GM08714 (cell line): ENCODE data around the gene PTPRM.

Experiments
- H3K4me3 ChIP-seq: fragments of 200-500 bp; sonication (Bioruptor generic); 2 replicates; pipeline ENCODE4 v1.5.1; 2014; ENCODE audit warnings: mild to moderate bottlenecking, low read length, inconsistent platforms
- ZNF274 ChIP-seq: IDR thresholded peaks from 2 replicates; pipeline ENCODE4 v1.6.1; 2012; ENCODE audit warnings: mild to moderate bottlenecking, low read depth, low read length

PTPRM gene

DNA sequence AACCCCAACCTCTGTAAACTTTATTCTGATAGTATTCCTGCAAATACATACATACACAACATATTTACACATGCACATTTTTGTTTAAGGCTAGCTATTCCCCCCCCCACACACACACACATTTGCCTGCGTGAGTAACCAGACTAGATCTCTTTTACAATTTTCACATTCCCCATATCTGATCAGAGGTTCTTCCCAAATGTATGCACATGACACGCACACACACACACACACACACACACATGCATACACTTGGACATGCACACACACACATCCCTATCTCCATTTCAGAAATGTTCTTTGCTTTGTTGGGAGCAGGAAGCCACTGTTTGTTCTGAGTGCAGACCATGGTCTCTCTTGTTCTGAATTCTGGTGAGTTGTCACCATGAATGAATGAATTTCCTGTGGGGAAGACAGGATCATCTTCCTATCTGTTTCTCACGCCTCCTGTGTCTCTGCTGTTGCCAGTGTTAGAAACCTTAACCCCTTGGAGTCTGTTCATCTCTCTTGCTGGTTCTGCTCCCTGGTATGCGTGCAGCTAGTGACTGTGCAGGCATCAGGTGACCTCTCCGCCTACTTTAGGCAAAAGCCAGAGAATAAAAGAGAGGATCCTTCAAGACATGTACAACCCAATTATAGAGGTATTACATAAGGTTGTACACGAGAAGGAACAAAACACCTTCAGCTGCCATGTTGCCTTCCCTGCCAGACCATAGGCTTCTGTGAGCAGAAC, 791.1 kb downstream of the PTPRM start:
- no peak overlapping the region for H3K4me3 ChIP-seq
- TF ChIP-seq ZNF274 = no peak

DNA sequence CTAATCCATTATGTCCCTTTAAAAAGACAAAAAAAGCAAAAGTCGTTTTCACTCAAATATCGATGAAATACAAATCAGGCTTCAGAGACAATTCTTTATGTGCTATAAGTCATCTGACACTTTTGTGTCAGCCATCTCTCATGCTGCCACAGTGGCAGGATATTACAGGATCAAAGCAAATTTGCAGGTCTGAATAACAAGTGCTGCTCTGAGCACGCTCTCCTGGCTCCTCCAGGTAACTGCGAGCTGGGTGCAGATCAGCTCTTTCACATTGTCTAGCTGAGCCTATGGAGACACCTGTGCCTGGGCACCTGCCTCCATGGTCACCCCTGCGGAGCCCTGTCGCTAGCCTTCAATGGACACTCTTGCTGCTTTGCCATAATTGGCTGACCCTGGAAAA, 792.0 kb downstream of the PTPRM start:
- H3K4me3 ChIP-seq = no peak overlapping the region
- no peak for TF ChIP-seq ZNF274

DNA sequence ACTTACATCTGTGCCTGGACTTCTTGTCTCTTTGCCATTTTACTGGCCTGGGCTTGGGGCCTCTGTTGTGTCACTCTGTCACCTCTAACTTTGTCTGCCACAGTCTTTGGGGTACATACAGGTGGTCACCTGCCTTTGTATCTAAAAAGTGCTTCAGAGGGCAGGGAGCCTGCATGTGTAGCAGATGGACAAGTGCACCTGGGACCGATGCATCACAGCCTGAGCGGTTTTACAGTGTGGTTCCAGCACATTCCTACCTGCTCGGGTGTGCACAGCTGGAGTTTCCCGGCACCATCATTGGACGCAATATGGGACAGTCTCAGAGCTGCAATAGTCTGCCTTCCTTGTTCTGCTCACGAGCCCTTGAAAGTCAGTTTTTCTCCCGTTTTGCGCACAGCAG, 792.4 kb downstream of the PTPRM start:
- no peak for TF ChIP-seq ZNF274

DNA sequence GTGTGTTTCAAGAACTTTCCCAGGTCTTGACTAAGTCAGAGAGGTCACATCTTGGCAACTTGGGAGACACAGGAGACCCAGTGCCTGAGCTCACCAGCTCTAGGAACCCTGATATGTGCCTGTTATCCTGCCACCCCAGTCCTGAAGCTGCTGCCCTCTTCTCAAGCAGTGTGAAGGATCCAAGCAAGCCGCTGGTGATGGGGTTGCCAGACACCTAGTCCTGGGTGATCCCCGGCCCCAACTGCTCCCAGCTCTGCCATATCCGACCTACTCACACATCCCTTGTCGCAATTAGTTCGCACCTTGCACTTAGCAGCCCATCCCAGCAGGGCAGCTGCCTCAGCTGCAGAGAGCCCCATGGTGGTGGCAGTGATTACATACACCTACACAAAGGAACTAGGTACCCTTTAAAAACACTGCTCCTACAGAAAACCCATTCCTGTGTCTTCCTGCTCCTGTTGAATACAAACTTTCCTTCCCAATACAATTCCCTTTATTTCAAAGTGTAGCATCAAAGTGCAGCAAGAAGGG, 794.9 kb downstream of the PTPRM start:
- H3K4me3 ChIP-seq = no peak overlapping the region
- TF ChIP-seq ZNF274 = no peak

More for the DNA sequence above, 792.4 kb downstream of the PTPRM start:
- H3K4me3 ChIP-seq = no peak overlapping the region

DNA sequence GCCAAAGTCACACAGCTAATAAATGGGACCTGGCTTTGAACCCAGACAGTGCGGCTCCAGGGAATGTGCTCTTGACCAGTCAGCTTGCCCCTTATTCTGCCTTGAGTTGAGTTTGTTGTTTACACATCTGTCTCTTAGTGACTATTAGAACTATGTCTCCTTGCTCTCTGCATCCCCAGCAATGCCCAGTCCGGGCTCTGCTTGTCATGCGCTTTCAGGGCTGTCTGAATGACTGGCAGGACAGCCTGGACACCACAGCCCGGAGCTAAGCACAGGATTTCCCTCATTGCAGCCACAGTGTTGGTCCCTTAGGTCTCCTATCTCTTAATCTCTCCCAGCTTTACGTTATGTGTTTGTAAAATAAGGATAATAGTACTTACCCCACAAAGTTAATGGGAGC, 795.7 kb downstream of the PTPRM start:
- no peak for TF ChIP-seq ZNF274
- no peak overlapping the region for H3K4me3 ChIP-seq

DNA sequence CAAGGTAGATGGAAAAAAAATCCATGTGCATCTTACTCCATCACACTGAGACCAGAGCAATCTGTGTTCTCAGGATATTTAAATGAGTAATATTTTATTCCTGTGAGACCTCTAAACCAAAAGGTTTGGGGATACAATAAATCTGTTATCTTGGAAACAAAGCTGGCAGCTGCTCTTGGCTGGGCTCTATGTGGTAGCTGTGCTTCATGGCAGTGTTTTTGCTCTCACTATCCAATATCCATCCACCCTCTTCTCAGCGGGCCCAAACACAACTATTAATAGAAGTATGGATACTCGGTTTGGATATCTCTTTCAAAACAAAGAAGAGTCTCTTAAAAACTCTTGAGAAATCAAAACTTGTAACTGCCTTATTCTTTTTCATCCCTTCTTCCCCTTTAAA, 797.3 kb downstream of the PTPRM start:
- no peak for TF ChIP-seq ZNF274
- H3K4me3 ChIP-seq = no peak overlapping the region

DNA sequence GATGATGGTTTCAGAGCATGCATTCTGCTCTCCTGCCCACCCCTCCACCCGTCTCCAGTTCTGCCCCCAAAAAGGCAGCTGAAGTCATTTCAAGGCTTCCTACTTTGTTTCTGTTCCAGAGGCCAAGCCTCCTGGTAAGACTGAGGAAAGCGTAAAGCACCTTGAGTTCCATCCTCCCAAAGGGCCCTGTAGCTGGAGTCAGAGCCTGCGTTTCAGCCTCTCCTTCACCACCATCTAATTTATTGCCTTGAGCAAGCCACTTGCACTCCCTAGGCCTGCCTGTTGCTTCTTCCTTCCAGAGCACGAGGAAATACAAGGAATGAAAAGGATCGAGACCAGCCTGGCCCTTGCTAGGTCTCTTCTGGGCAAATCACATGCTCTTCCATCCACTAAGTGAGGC, 797.9 kb downstream of the PTPRM start:
- TF ChIP-seq ZNF274 = no peak
- no peak overlapping the region for H3K4me3 ChIP-seq

DNA sequence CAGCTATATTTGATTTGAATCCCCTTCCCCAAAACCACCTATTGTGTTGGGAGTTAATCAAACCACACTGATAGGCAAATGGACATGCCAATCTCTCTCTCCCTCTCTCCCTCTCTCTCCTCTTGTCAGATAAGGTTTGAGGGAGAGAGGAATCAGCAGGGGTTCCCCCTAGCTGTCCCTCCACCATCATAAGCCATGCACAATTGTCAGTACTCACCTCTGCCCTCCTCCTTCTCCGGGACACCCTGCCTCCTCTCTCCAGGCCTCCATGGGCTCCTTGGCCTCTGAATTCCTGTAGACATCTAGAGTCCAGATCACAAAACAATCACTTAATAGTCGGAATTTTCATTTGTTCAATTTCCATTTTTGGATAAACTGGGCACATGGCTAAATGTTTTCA, 798.4 kb downstream of the PTPRM start:
- TF ChIP-seq ZNF274 = no peak
- no peak overlapping the region for H3K4me3 ChIP-seq

DNA sequence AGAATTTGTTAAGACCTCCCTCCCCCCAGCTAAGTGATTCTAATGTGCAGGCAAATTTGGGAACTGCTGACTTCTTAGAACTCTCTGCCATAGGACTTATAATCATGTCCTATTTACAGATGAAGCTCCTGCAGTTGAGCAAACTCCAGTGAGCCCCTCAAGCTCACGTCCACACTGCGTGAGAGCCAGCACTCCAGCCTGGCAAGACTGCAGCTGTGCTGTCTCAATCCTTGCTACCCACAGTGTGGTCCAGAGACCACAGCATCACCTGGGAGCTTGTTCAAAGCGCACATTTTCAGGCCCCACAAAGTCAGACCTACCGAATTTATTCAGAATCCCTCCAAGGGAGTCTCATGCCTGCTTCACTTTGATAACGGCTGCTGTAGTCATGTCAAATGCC, 799.0 kb downstream of the PTPRM start:
- no peak overlapping the region for H3K4me3 ChIP-seq
- TF ChIP-seq ZNF274 = no peak

DNA sequence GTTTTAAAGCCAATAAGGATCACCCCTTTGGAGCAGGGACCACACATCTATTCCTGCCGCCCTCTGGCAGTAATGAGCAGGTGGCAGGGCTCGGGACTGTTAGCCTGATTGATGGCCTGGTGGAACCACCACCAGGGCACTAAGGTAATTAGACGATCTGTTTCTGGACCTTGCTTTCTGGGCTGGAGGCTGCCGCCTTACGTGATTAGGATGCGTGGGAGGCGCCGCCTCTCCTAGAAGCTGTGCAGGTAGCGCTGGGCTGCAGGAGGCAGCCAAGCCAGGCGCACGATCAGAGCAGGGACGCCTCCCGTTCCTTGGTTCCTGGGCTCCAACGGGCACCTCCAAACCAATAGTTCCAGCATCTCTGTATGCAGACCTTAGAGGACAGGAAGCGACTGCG, 799.5 kb downstream of the PTPRM start:
- TF ChIP-seq ZNF274 = no peak
- H3K4me3 ChIP-seq = no peak overlapping the region

DNA sequence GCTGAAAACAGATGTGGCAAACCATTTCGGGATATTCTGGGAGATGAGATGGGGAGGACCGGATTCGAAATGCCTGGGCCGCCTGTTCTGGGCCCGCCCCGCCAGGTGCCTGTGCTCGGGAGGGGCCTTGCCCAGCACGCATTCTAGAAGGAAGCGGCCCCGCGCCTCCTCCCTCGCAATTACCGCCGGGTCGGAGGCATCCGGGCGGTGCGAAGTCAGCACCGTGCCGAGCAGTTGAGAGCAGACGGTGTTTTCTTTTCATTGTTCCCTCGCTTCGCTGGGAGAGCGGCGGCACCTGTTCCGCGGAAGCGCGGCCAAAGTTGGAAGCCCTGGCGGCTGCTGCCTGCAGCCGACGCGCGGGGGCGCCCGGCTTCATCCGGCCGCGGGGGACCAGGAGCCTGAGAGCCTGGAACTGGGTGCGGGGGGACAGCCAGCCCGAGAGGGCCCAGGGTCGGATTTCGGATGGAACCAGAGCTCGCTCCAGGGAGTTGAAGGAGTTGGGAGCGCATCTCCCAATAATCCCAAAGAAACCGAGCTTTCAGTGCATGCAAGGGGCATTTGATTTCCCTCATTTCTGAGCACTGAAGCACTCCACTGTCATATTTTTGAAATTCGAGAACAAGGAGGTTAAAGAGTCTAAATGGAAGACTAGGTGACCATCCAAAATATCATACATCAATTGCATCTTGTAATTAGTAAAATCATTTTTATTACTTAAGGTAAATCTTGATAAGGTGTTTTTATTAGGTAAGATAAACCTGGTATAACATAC, 800.3 kb downstream of the PTPRM start:
- TF ChIP-seq ZNF274 = no peak
- no peak overlapping the region for H3K4me3 ChIP-seq

DNA sequence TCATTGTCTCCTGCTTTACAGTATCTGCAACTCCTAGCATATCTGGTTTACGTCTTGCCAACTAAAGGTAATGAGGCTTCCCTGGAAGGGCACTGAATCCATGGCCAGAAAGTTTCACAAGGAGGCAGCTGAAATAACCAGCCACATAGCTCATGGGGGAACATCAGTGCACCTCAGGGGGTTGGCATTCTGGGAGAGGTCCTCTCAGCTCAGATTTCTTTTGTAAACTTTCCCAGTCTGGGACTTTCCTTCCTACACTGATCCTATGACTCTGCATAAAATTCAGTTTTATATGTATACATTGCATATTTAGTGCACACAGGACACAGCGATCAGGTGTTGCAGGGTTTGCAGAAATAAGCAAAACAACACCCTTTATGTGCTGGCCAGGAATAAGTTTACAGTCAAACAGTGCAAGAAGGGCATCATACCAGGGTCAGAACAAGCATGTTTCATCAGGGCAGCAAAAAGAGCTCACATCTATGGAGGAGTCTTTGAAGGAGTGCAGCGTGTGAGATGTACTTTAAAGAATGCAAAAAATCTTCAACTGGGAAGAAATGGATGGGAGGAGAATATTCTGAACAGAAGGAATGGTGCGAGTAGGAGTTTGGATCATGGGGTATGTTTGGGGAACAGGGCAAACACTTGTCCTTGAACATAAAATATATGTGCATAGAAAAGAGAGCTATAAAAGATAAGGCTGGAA, 801.5 kb downstream of the PTPRM start:
- no peak for TF ChIP-seq ZNF274

DNA sequence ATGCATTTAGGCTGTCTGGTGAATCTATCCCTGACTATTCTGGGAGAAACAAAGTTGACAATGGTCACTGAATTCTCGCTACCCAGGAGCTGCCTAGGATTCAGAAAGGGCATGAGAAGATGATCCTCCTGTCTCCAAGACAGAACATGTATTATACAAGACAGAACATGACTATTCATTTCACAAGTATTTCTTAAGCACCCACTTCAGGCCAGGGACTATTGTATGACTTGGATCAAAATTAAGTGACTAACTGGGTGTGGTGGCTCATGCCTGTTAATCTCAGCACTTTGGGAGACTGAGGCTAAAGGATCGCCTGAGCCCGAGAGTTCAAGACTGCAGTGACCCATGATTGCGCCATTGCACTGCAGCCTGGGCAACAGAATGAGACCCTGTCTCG, 806.4 kb downstream of the PTPRM start:
- H3K4me3 ChIP-seq = no peak overlapping the region
- TF ChIP-seq ZNF274 = no peak

More for the DNA sequence above, 801.5 kb downstream of the PTPRM start:
- H3K4me3 ChIP-seq = no peak overlapping the region

DNA sequence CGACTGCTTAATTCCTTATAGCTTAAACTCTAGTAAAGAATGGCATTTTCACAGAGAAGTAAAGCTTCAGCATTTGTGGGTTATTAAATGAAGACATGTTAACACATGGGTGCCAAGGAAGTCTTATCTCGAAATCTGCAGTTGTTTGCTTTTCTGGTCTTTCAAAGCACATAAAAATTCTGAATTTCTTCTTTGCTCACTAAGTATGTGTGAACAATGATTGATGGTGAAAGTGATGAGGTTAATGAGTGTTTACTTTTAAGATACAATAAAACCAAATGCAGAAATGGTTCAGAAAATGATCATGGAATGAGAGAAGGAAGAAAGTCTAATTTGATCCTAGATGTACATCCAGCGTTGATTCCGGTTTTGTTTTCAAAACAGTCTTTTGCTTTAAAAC, 807.6 kb downstream of the PTPRM start:
- TF ChIP-seq ZNF274 = no peak
- H3K4me3 ChIP-seq = no peak overlapping the region

DNA sequence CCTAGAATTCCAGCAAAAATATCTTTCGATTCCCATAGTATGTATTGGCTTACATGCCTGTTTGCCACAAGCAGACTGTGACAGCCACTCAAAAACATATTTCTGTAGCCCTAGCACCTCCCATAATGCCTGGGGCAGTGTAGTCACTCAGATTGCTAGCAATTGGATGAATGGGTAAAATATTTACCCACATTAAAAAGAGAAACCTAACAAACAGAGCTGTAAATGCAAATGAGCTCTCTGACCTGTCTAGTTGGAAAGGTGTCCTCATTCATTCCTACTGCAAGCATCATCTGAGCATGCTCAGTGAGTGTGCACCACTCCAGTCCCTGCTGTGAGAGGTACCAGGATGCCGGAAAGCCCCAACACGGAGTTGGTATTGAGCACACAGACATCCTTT, 808.1 kb downstream of the PTPRM start:
- H3K4me3 ChIP-seq = no peak overlapping the region
- no peak for TF ChIP-seq ZNF274

DNA sequence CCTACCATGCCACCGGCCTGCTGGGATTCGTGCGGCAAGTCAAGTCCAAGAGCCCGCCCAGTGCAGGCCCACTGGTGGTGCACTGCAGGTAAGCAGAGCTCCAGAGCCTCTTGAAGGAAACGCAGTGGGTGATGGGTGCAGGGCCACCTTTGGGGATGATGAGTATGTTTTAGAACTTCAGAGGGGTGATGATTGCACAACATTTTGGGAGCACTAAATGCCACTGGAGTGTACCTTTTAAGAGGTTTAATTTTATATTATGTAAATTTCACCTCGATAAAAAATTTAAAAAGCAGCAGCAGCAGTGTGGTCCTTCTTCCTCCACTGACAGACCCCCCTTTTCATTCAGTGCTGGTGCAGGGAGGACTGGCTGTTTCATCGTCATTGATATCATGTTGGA, 809.0 kb downstream of the PTPRM start:
- H3K4me3 ChIP-seq = no peak overlapping the region
- no peak for TF ChIP-seq ZNF274
